Central memory CD4-positive, alpha-beta T cell (primary cell): ENCODE data around the gene POLR3K.

Source experiments
- DNase-seq: peaks from one replicate; pipeline ENCODE4 v3.0.0; 2022

POLR3K gene

DNA sequence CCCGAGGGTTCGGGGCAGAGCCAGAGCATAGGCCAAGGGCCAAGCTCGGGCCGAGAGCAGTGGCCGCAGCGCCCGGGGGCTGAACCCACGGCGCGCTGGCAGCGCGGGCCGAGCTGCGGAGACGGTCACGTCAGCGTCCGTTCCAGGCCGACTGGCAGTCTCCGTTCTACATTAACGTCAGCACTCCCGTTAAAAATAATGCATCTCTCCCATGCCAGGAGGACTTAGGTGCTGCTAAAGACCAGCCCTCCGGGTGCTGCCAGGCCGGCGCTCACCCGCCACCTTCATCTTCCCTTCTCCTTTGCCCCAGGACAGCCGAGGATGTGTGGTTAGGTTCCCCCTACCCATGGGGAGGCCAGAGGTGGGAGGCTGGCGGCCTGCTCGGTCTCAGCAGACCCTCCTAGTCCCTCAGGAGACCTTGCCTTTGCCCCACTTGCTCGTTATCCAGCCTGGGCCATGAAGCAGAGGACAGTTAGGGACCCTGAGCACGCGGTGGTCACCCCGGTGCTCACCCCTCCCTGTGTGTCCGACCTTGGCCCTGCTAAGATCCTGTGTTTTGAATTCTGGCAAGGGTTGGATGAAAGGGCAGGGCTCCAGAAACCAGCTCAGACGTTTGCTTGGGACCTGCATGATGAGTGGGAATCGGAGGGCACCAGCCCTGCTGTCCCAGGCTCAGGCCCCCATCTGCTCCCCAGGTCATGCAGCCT is 25.2 kb upstream of the POLR3K start:
- no peak for DNase-seq

DNA sequence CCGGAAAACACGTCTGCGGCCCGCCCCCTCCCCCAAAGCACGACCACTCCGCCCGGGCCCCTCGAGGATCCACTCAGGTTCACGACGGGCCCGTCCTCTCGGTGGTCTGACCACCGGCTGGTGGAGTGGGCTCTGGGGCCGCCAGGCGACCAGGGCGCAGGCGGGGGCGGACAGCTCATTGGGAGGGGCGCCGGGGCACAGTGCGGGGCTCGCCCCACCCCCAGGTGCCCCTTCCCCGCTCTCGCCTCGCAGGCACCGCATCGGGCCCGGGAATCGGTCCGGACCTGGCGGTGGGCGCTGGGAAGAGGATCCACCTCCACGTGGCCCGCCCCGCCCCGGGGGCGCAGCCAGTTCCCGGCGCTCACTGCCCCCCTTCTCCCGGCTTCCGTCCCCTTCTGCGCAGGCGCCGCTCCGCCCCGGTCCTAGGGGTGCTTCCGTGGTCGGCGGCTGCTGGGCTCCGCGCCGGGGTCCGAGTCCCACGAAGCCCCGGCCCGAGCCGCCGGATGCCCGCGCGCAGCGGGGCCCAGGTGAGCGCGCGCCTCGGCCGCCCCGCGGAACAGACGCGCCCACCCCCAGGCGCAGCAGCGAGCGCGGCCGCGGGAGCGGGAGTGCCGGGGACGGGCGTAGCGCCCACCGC is 24.5 kb upstream of the POLR3K start, which contains the start of gene MPG:
Gene MPG, plus strand, starts transcription at position 419 of the 637 bp plus-strand sequence. Its CDS starts 85 bp downstream, at position 504.
- peak; percentile 77 for DNase-seq

DNA sequence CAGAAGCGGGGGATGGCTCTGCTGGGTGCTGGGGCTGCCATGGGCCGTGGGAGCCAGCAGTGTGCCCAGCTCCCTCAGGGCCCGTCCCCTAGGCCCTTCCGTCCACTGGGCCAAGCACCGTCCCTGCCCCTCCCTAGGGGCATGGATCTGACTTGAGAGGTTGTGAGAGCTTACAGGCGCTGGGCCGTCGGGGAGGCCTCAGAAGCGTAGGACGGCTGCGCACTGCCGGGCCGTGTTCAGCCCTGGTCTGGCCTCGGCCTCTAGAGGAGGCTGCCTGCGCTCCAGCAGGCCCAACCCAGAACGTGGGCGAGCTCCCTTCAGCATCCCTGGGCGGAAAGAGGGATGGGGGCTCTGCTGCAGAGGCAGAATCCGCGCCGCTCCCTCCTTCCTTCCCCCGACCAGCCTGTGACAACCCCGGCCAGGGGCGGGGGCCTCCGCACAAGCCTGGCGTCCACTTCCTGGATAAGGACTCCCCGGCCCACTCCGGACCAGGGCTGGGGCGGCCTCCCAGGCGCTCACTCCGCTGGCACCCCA is 23.9 kb upstream of the POLR3K start:
- DNase-seq = peak; percentile 17

DNA sequence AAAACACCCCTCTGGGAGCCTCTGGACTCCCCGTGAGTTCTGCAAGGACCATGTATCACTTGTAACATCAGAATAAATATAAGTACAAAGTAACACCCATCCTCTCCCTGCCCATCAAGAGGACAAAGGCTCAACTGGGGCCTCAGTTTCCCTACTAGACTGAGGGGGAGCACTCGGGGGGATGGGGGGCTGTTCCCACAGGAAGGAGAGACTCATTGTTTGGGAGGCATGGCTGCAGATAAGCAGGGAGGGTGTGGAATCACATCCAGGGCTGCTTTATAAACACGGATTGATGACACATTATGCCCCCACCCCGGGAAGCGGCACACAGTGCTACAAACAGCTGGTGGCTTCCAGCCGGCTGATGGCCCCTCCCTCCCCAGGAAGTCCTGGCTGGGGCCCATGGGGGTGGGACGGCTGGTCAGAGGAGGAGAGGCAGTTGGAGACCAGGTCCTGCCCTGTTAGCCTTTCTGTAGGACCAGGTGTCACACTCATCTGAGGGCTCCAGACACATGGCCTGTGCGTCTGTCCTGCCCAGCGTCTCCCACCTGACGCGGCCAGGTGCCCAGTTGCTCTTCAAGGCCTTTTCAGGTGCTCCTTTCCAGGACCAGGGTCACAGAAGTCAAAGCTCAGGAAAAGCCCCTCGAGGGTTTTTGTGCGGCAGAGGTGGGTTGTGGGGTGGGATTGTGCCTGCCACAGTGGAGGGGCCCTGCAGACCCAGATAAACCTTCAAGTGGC is 23.3 kb upstream of the POLR3K start:
- no peak for DNase-seq

DNA sequence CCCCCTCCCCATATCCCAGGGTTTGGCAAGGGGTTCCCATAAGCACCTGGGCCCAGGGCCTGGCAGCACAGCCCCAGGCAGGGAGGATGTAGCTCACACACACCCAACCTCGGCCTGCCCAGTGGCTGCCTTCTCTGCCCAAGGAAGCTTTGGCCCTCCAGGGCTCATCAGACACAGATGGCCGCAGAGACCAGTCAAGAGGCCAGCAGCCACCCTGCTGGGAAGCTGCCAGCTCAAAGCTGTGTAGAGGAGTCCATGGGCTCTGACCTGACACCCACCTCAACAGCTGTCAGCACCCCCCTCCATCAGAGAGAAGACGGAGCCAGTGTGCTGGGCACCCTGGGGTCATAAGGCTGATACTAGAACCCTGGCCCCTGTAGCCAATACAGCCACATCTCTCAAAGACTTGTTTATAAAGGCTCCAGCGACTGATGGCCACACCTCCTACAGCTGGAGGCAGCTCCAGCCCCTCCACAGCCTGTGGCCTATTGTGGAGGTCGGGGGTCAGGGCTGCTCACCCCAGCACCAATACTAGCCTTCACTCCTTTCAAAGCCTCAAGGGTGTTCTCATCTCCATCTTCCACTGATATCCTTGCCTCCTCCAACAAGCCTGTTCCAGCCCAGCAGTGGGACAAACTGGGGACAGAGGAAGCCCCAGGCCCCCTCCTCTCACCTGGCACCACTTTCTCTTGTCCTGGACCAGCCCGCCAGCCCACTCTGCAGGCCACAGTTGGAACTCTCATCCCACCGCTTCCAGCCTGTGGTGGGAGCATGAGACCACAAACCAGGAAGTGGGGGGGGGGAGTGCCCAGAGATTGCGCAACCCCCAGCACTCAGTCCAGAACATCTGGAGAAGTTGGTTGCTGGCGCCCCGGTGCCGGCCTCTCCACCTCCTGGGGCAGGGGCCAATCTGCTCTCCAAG is 22.4 kb upstream of the POLR3K start:
- no peak for DNase-seq

DNA sequence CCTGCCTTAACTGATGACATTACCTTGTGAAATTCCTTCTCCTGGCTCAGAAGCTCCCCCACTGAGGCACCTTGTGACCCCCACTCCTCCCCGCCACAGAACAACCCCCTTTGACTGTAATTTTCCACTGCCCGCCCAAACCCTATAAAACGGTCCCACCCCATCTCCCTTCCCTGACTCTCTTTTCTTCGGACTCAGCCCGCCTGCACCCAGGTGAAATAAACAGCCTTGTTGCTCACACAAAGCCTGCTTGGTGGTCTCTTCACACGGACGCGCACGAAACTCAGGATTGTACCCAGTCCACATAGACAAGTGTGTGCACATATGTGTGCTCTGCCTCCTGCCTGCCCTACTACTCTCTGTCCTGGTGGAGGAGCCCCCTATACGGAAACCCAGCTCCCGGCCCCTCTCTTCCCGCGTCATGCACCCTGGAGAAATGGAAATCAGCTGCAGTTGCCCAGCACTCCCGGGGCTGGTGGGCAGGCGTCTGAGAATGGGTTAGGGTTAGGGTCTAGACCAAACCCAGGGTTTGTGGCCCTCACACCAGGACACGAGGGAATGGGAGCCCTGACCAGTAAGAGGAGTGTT is 21.4 kb upstream of the POLR3K start:
- DNase-seq = no peak

DNA sequence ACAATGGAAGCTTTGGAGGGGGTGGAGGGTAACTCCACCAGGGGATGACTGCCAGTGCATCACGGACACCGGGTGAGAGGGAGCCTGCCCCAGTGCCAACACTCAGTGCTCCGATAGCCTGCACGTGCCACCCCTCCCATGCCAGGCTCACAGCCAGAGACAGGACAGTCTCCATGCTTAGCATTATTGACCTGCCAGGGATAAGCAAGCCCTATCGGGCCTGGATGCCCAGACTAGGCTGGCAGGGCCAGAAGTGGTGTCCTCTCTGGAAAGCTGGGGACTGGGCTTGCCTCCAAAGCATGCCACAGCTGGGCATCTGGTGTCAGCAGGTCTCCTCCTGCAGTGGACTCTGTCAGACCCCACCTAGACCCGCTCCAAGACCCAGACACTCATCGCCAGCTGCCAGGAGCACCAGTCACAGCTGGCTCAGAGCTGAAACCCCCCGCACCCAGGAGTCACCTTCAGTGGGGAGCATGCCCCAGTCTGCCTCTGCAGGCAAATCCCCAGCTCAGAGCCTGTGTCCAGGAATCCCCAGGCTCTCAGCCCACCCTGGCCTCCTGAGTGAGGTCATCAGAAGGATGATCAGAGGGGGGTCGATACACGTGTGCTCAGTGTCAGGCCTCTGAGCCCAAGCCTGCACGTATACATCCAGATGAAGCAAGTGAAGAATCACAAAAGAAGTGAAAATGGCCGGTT is 20.8 kb upstream of the POLR3K start:
- no peak for DNase-seq

DNA sequence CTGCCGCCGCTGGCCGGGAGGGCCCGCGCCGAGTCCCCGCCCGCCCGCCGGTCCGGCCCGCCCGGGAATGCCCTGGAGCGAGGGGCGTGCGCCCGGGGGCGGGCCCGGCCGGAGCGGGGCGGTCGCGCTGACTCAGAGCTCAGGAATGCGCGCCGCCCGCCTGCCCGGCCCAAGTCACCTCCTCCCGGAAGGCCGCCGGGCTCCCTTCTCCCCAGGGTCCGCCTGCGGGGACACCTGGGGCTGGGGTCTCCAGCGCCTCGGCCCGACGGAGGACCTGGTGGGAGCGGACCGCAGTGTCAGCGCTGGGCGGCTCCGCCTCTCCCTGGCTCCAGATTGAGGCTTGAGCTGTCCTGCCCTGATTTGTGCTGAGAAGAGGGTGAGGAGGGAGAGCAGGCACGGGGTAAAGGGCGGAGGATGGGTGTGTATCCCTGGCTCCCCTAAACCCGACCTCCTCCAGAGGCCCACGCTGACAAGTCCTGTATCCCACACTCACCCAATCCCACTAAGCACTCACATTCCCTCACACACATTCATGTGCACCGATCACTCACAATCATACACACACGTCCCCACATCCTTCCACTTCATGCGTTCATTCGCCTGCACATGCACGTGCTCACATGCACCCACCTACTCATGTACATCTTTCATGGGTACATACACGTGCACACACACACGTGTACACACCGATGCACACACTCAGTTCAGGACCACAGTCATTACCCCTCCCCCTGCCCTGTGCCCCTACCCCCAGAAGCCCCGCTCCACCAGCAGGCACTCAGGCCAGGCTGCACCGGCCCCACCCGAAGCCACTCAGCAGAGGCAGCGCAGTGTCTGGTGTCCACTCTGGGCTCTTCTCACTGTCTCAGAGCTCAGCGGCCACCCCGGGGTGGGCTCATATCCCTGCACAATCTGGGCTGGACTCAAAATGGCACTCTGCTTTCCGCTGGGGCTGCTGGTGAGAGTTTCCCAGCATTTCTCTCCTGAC is 19.4 kb upstream of the POLR3K start, which contains the start of gene RHBDF1:
Gene RHBDF1, minus strand, starts transcription at position 71 of the 988 bp plus-strand sequence. CDS start 7,616 bp downstream, outside the sequence.
- no peak for DNase-seq

DNA sequence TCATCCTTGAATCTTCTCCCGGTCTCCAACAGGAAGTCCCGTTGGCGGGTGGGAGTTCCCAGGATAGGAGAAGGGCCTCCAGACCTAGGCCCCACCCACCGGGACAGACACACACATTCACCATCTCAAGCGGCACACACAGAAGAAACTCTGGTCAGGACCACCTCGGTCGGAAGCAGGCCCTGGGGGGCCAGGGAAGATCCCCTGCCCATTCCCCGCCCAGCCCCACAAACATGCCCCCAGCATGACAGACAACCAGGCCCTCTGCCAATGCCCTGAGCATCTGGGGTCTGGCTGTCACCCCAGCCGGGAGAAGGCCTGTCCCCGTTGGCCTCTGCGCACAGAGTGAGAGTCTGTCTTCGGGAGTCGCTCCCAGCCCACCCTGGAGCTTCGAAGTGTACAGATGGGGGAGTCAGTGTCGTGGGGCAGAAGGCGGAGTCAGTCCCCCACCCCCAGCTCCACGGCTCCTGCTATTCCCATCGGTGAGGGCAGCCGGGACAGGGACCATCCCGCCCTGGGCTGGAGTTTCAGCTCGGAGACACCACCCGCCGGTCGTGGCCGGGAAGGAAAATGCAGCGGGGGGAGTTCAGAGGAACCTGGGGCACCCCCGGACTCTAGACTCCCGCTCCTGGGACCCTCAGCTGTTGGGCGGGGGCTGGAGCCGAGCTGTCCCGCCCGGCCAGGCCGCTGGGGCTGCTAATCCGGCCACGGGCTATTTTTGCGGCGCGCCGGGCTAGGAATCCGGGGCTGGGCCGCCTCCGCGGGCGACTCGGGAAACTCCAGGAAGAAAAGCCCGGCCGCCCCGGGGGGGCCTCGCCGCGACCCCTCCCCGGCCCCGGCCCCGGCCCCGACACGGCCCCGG is 18.4 kb upstream of the POLR3K start:
- DNase-seq = no peak

DNA sequence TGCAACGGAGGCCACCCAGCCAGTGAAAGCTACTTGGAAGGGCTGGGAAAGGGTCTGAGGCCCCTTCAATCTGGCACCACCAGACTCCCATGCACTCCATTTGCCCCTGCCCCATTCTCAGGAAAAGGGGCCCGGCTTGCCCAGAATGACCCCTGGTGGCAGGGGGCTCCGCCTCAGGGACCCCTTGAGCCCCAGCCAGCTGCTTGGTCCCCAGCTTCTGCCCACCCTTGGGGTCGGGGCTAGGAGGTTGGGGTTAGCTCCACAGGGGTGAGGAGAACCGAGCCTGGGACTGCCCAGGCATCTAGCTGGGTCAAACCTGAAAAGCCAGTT is 17.8 kb upstream of the POLR3K start:
- DNase-seq = no peak

DNA sequence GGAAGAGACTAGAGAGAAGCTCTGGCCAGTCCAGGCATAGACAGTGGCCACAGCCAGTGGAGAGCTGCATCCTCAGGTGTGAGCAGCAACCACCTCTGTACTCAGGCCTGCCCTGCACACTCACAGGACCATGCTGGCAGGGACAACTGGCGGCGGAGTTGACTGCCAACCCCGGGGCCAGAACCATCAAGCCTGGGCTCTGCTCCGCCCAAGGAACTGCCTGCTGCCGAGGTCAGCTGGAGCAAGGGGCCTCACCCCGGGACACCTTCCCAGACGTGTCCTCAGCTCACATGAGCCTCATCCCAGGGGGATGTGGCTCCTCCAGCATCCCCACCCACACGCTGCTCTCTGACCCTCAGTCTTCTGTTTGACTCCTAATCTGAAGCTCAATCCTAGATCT is 15.8 kb upstream of the POLR3K start:
- no peak for DNase-seq

DNA sequence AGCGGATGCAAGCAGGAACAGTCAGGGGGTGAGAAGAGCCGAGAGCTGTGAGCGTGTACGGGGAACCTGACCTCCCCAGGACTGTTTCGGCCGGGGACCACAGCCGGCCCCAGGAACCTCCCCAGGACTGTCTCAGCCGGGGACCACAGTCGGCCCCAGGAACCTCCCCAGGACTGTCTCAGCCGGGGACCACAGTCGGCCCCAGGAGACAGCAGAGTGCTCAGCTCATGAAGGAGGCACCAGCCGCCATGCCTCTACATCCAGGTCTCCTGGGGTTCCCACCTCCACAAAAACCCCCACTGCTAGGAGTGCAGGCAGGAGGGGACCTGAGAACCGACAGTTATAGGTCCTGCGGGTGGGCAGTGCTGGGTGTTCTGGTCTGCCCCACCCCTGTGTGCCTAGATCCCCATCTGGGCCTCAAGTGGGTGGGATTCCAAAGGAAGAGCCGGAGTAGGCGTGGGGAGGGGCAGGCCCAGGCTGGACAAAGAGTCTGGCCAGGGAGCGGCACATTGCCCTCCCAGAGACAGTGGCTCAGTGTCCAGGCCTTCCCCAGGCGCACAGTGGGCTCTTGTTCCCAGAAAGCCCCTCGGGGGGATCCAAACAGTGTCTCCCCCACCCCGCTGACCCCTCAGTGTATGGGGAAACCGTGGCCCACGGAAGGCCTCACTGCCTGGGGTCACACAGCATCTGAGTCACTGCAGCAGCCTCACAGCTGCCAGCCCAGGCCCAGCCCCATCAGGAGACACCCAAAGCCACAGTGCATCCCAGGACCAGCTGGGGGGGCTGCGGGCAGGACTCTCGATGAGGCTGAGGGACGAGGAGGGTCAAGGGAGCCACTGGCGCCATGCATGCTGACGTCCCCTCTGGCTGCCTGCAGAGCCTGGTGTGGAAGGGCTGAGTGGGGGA is 14.7 kb upstream of the POLR3K start:
- DNase-seq = no peak

DNA sequence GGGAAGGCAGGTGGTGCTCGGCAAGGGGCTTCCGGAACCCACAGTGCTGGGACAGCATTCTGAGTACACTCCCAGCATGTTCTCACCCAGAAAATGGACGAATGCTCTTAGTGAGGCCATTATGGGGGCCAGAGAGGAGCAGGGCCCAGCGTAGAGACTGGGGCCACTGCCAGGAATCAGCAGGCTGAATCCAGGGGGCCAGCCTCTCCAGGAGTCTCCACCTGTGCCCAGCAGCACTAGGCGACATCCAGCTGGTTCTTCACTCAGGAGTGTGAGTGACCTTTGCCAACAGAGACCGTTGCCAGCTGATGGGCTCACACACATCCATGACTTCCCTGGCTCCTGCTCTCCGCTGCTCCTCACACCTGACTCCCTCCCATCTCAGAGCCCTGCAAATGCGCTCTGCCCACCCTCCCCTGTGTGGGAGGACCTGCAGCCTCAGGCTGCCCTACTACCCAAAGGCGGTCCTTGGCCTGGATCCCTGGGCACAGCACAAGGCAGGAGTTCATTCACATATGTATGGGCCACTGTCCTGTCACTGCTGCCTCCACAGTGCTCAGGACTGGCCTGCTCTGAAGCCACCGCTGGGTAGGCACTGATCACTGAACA is 13.9 kb upstream of the POLR3K start:
- DNase-seq = no peak

DNA sequence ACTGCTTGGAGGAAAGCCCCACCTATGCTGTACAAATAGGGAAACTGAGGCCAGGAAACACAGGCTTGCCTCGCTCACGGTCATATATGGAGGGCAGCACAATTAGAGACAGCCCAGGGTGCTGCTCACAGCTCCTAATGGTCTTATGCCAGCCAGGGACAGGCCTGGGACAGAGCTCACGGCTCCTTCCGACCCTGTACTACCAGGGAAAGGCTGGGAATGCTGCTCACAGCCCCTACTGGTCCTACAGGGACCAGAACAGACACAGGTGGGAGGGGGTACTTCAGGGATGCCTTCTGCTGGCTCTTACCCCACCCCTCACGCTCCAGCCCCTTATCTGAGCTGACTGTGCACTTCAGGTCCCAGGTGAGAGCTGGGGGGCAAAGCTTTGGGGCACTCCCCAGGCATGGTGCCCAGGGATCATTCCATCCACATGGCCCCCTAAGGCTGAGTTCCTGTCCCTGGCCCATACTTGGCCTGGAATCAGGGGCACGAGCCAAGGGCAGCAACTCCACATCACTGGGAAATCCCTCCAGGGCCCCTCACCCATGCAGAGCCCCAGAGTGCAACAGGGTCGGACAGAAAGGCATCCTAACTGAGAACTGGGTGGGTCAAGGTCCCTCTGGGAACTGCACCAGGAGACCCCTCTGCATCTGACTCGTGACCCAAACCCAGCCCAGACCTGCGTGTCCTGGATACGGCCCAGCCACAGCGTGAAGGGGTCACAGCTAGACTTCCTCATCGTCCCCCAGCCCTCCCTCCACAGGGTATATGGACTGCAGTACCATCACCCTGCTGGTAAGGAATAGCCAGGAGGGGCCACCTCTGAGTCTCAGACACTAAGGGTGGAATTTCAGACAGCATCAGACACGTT is 13.1 kb upstream of the POLR3K start:
- DNase-seq = no peak

DNA sequence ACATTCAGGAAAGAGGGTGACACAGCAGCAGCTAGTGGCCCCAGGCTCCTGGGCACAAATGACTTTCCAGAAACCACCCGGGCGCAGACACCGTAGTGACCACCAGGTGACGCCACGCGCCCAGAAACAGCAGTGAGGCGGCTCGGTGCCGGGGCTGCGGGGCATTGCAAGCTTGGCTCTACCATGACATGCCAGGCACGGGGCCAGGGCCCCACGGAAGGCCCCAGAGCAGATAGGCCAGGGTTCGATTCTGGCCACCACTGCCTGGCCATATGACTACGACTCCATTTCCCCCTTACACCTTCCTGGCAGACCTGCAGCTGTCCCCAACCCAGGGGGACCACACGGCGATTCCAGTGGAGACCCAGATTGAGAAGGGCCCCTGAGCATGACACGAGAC is 12.3 kb upstream of the POLR3K start:
- peak; percentile 71 for DNase-seq

DNA sequence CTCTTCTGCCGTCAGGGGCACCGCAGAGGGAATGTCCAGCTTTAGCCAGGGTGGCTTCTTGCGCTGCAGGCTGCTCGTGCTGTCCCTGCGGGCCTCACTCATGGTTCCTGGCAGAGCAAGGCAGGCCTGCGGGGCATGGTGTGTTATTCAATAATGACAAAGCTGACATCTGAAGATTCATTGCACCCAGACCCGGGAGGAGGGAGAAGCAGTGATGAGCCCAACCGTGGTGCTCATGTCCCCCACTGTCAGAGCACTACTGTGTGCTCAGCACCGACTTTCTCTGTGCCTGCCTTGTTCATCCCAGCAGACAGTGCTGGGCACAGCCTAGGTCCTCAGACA is 11.5 kb upstream of the POLR3K start:
- no peak for DNase-seq
